HG02870 (cell line): ENCODE results near the gene PVALEF.

Experiments
- ATAC-seq: cut with Tn5 transposase; IDR thresholded peaks from one replicate; pipeline ENCODE4 v1.9.1; 2021; ENCODE audit warnings: mild to moderate bottlenecking, moderate library complexity; ENCODE audit not compliant: unreplicated experiment

The PVALEF gene

DNA sequence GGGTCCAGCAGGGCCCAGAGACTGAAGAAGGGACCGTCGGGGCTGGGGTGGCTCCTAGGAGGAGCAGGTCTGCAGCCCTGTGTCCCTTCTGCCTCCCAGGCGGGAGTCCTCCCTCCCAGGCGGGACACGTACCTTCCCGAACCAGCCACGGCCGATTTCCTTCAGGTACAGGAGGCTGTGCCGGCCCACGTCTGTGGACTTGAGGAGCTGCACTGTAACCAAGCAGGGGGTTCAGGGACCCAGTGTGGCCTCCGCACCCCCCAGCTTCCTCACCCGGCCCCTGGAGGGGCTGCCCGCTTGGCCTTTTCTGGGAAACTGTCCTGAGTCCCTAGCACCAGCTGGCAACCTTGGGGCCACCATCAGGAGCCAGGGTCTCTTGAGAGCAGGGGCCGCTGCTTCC lies 37.0 kb upstream of the PVALEF start:
- no peak for ATAC-seq

DNA sequence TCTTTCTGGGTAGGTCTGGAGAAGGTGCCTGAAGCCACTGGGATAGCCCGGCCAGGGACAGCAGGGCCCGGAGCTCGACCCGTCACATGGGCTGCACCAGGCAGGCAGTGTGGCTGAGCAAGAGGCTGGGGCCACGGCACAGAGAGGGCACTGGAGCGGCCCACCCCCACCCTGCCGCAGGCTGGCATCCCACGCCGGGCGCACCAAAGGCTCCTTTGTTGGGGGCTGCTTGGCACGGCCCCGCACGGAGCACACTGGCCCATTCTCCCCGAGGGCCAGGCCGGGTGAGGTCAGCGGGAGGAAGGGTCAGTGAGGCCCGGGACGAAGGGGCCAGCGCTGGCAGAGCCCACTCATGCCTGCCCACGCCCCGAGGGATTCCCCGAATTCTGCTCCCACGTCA lies 36.5 kb upstream of the PVALEF start:
- ATAC-seq, result no peak

DNA sequence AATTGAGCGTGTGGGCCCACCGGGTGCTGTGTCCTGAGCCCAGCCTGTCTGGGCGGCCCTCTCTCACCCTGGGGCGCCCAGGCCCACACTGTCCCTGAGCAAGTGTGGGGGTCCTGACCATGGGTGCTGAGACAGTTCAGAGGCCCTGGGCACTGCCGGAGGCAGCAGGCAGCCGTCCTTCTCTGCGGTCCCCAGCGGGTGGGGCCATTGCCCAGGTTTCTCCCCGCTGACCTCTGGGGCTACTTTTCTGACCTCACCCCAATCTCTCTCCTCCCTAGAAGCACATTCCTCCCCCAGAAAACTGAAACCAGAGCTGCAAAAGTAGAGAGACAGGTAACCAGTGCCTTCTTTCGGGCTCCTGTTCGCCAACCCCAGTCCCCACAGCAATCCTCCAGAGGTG lies 36.0 kb upstream of the PVALEF start:
- no peak for ATAC-seq

DNA sequence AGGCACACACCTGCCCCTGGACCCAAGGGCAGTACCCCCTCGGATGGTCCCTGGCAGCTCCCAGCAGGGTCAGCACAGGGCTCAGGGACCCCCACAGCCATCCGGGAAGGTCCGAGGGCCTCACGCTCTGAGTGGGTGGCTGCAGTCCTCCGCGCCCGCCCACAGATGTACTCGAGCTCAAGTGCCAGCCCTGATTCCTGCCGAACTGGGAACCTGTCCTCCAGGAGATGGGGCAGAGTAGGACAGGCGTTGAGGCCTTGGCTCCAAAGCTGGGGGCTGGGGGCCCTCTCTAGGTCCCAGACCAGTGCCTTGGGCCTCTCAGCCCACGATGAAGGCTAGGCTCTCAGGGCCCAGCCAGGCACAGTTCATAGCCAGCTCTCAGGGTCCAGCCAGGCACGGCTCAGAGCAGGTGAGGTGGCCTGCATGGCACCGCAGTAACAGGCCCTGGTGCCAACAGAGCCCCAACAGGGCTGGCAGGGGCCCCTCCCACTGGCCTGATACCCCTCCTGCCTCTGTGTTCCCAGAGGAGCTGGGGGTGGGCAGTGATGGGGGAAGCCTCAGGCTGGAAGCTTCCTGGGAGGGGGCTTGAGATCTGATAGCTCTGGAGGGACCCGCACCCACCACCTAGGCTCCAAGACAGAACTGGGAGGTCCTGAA lies 35.5 kb upstream of the PVALEF start:
- ATAC-seq, result no peak

DNA sequence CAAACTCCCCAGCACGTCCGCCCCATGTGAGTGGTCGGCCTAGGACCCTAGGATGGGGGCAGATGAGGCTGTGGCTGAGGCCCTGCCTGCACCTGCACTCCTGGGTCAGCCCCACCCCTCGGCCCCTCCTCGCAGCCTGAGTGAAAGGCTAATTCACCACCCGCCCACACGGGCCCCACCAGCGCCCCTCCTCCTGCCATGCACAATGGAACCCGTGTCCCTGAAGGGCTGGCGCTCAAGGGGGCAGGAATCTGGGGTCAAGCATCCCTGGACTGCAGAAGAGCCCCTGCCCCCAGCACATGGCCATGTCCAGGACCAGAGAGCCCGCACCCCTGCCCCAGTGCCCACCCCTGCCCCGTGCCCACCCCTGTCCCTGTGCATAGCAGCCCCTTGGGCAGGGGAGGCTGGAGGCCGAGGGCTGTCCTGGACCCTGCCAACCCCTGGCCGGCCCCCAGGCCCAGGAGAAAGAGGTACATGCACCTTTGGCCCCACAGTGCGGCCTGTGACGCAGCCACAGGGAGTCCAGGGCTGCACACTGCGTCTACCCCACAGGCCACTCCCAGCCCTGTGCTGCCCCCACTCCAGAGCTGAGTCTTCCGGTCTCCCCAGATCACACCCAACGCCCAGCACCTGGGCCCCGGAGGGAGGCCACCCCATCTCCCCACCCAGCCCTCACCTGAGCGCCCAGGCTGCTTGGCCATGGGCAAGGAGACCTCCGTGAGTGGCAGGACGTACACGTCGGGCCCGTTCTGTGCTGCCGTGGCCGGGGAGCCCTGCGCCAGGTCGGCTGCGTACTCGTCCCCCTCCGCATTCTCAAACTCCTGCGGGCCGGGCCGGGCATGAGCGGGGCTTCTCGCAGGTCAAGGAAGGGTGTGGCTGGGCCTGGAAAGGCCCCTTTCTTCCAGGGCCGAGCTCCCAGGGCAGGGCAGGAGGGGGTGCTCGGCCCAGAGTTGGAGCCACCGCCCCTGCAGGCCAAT lies 34.6 kb upstream of the PVALEF start:
- ATAC-seq, result no peak

DNA sequence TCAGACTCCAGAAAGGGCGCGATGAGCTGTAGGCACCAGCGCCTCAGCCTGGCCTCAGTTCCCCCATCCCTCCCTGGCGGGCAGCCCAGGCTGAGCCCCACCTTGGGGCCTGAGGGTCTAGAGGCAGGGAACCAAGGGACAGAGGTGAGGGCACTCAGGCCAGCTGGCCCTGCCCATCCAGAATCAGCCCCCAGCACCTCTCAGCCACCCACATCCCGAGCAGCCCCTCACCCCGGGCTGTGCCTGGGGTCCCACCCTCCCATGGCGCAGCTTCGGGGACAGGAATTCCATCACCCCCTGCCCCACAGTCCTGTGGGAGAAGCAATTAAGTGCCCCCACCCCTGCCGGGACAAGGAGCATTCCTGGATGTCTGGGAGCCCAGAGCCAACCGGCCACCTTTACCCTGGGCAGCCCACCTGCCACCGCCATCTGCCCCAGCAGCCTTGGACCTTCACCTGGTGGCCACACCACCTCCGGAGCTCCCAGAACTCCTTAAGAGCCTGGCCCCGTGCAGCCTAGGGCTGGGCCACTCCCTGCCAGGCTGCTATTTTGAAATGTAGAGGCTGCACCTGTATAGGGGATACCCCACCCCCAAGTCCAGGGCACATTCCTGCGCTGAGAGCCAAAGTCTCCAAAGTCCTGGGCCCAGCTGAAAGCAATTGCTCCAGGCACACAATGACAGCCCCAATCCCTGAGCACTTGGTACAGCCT lies 33.7 kb upstream of the PVALEF start:
- no peak for ATAC-seq

DNA sequence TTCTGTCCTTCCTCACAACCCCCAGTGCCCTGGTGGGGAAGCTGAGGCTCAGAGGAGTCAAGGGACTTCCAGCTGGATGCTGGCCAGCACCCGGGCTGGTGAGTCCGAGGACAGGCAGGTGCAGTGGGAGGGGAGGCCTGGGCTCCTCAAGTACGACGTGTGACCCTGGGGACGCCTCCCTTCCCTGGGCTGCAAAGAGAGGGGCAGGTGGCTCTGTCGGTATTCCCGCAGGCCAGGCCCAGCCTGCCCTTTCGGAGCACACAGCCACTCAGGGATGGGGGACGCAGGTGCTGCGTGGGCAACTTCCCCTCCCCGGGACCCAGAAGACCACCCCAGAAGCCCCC lies 33.1 kb upstream of the PVALEF start:
- ATAC-seq, result no peak

- ATAC-seq, result no peak
Observed at GRCh38 chr17:81132770-81133723, 32.3 kb upstream of the PVALEF start.

- no peak for ATAC-seq
Observed at GRCh38 chr17:81134064-81134781, 31.1 kb upstream of the PVALEF start.

DNA sequence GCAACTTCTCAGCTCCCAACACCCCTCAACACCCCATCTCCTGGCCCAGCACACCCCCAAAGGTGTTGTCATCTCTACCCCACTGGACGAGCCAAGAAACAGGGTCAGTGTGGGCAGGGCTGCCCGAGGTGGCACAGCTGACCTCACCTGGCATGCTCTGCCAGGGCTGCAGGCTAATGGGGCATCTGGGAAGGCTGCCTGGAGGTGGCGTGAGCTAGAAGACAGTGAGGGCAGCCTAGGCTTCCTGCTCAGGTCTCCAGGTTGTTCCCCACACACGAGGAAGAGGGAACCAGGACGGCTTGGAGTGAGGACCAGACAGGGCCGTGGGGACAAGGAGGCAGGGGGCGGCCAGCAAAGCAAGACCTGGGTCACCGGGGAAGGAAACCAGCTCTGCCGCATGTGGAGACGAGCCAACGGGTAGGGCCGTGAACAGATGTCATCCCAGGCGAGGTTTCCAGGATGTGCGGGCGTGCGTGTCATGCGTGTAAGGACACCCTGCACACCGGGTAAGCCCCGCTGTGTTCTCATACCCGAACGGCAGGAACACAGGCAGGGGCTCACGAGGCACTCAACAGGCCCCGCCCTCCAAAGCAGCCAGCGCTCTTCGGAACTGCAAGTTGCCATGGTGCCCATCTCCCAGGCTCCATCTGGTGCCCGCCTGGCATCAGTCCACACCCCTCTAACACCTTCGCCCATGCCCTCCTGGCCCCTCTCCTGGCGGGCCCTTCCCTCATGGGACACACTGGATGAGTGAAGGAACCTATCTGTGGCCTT lies 29.6 kb upstream of the PVALEF start:
- ATAC-seq, result no peak

- ATAC-seq, result no peak
Observed at GRCh38 chr17:81136366-81136765, 28.9 kb upstream of the PVALEF start.

- no peak for ATAC-seq
Observed at GRCh38 chr17:81137248-81137647, 28.1 kb upstream of the PVALEF start.

DNA sequence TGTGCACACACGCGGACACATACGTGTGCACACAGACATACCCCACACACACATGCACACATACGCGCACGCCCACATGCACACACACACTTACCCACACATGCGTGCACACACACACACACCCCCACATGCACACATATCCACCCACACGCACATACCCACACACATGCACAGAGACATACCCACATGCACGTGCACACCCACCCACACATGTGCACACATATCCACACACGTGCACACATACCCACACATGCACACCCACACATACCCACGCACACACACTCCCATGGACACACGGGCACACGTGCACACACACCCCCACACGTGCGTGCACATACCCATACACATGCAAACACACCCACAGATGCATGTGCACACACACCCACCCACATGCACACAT lies 27.2 kb upstream of the PVALEF start:
- ATAC-seq, result no peak

DNA sequence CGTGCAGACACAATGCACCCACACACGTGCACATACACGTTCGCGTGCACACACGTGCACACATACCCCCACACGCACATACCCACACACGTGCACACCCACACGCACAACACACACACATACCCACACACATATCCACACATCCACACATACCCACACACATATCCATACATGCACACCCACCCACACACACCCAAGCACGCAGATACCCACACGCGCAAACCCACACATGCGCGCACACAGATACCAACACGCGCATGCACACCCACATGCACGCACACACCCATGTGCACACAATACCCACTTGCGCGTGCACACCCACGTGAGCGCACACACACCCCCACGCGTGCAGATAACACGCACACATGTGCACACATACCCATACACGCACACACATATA lies 26.8 kb upstream of the PVALEF start:
- no peak for ATAC-seq

DNA sequence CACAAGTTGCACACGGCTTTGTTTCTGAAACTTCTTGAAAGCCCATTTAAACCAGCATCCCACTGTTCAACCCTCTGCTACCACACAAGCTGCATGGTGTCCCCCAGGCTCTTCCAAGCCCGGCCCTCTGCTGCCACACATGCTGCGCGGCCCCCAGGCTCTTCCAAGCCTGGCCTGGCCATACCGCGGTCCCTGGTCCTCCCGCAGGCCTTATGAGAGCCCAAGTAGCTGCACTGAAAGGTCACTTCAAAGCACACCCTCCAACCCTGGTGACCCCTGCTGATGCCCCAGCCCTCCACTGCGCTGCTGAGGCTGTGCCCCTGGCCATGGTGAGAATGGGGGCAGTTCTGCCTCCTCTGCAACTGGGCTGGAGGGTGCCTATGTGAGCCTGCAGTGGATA lies 25.9 kb upstream of the PVALEF start:
- no peak for ATAC-seq

DNA sequence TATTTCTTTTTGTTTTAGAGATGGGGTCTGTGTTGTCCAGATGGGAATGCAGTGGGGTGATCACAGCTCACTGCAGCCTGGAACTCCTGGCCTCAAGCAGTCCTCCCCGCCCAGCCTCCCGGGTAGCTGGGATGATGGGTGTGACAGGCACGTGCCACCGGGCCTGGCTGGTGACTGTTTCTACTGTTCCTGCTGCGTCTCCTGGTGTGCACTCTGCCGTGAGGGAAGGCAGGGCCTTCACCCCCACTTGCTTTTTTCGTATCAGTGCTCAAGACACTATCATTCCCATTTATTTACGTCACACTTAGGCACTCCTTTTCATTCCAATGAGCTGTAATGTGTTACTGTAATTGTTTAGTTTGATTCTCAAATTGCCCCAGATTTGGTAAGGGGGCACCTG lies 25.3 kb upstream of the PVALEF start:
- ATAC-seq, result no peak

GRCh38 chr17:81140695-81141094 lies 24.6 kb upstream of the PVALEF start:
- no peak for ATAC-seq

DNA sequence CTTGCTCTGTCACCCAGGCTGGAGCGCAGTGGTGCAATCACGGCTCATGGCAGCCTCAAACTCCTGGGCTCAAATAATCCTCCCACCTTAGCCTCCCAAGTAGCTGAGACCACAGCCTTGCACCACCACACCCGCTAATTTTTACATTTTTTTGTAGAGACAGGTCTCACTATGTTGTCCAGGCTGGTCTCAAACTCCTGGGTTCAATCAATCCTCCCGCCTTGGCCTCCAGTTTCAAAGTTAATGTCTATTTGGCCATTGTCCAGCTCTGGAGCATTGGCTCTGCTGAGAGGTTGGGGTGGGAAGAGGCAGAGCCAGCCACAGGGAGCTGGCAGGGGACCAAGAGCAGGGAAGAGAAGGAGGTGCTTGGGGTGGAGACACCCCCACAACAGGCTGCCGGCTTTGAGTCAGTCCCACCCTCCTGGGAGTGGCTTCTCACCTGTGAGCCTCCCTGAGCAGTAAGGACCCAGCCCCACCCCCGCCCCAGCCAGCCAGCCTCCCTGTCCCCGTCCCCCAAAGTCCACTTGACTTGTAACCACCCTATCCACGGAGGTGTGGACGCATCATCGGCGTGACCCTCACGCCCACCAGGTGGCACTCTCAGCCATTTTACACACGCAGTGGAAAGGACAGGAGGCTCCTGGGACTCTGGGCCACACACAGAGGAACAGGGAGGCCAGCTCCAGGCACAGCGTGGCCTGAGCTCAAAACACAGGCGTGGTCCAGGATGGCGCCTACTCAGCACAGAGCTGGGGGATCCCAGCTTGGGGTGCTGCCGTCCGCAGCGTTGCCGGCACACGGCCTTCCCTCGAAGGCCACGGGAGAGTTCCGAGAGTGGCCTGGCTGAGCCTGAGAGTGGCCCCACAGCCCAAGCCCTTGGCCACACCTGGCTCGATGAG lies 22.8 kb upstream of the PVALEF start:
- ATAC-seq, result no peak
